Measurements from ENCODE around the gene DAB1.

DAB1 gene

GRCh38 chr1:56948403-56949023 is 475.3 kb downstream of the DAB1 start:
- H3K4me3 ChIP-seq (ENCODE audit: low read length), result no peak overlapping the region
- DNase-seq (ENCODE audit: low read depth), result peak; percentile 84

More at GRCh38 chr1:56948403-56949023, 475.3 kb downstream of the DAB1 start:
- TF ChIP-seq CTCF (conservative IDR thresholded peaks at IDR 0.05; ENCODE audit: low read length), result no peak

Measured in AG10803 (cell line).